ENCODE measurements around the gene FMO2.
"Not testable (repeated sequence)": the region's sequence is repeated elsewhere in the genome, so short reads cannot be mapped to it uniquely, and the experiment has no call there.

The FMO2 gene

GRCh38 chr1:171220081-171220420 is 35.0 kb downstream of the FMO2 start:
- DNase-seq = no peak
- Mint-ChIP-seq H3K4me3 (no peak overlapping the region), H3K27me3 (no peaks in the 10 kb centered on the region), H3K36me3 (no peaks in the 10 kb centered on the region), H3K4me1 (peaks cover 2% of the 10 kb centered on the region), H3K9me3 (no peaks in the 10 kb centered on the region), H3K27ac (no peak overlapping the region)
- CTCF ChIA-PET = no interaction called here

- H3K9me3 Mint-ChIP-seq = no peaks in the 10 kb centered on the region
- CTCF ChIA-PET = no interaction called here
- DNase-seq = no peak
- no peak overlapping the region for H3K27ac Mint-ChIP-seq
- H3K27me3 Mint-ChIP-seq = no peaks in the 10 kb centered on the region
- peaks cover 2% of the 10 kb centered on the region for H3K4me1 Mint-ChIP-seq
- no peaks in the 10 kb centered on the region for H3K36me3 Mint-ChIP-seq
- no peak overlapping the region for H3K4me3 Mint-ChIP-seq
Measured at GRCh38 chr1:171220581-171221054, 35.5 kb downstream of the FMO2 start.

- Mint-ChIP-seq H3K4me1 (peaks cover 2% of the 10 kb centered on the region), H3K4me3 (no peak overlapping the region), H3K9me3 (no peaks in the 10 kb centered on the region), H3K27me3 (no peaks in the 10 kb centered on the region), H3K36me3 (no peaks in the 10 kb centered on the region), H3K27ac (no peak overlapping the region)
- CTCF ChIA-PET = interaction anchor here (1.7 kb wide), 1 partner anchor 91 kb away, joined by 6 read pairs; the partner anchor contains the start of gene FMO4
- DNase-seq = no peak
Measured at GRCh38 chr1:171221665-171222591, 36.8 kb downstream of the FMO2 start.

- DNase-seq = no peak
- Mint-ChIP-seq H3K27ac (no peak overlapping the region), H3K4me3 (no peak overlapping the region), H3K36me3 (no peaks in the 10 kb centered on the region), H3K9me3 (no peaks in the 10 kb centered on the region), H3K27me3 (no peaks in the 10 kb centered on the region), H3K4me1 (peaks cover 2% of the 10 kb centered on the region)
- CTCF ChIA-PET = interaction anchor here (1.7 kb wide), 1 partner anchor 90 kb away, joined by 6 read pairs; the partner anchor contains the start of gene FMO4
Measured at GRCh38 chr1:171222936-171223335, 37.8 kb downstream of the FMO2 start.

- CTCF ChIA-PET, H3K4me1 Mint-ChIP-seq, H3K9me3 Mint-ChIP-seq, H3K27ac Mint-ChIP-seq, DNase-seq, H3K4me3 Mint-ChIP-seq, H3K27me3 Mint-ChIP-seq, H3K36me3 Mint-ChIP-seq: not testable (repeated sequence)
Measured at GRCh38 chr1:171224257-171224656, 39.2 kb downstream of the FMO2 start.

- peaks cover 4% of the 10 kb centered on the region for H3K27me3 Mint-ChIP-seq
- CTCF ChIA-PET = interaction anchor here (0.9 to 1.8 kb wide), 8 partner anchors 12 to 537 kb away, joined by 3 to 11 read pairs (median 4); partner anchors contain the start of gene FMO4
Measured at GRCh38 chr1:171226747-171227370, 41.8 kb downstream of the FMO2 start.

GRCh38 chr1:171231326-171231725 is 46.2 kb downstream of the FMO2 start:
- no peaks in the 10 kb centered on the region for H3K9me3 Mint-ChIP-seq
- no peaks in the 10 kb centered on the region for H3K36me3 Mint-ChIP-seq
- no peak overlapping the region for H3K4me3 Mint-ChIP-seq
- H3K27me3 Mint-ChIP-seq = peaks cover 4% of the 10 kb centered on the region
- H3K27ac Mint-ChIP-seq = no peak overlapping the region
- DNase-seq = no peak
- CTCF ChIA-PET = interaction anchor here (1.6 kb wide), 1 partner anchor 82 kb away, joined by 4 read pairs; the partner anchor contains the start of gene FMO4
- H3K4me1 Mint-ChIP-seq = no peaks in the 10 kb centered on the region

More at GRCh38 chr1:171226747-171227370, 41.8 kb downstream of the FMO2 start:
- Mint-ChIP-seq H3K36me3 (no peaks in the 10 kb centered on the region), H3K4me1 (peaks cover under 1% of the 10 kb centered on the region), H3K4me3 (no peak overlapping the region), H3K27ac (no peak overlapping the region), H3K9me3 (no peaks in the 10 kb centered on the region)
- no peak for DNase-seq

GRCh38 chr1:171233183-171233582 is 48.1 kb downstream of the FMO2 start:
- CTCF ChIA-PET = interaction anchor here (0.6 to 1.6 kb wide), 2 partner anchors 12 to 19 kb away, joined by 3 to 4 read pairs; no protein-coding TSS in a partner anchor
- no peaks in the 10 kb centered on the region for H3K4me1 Mint-ChIP-seq
- DNase-seq = no peak
- H3K9me3 Mint-ChIP-seq = no peaks in the 10 kb centered on the region
- no peak overlapping the region for H3K27ac Mint-ChIP-seq
- no peak overlapping the region for H3K4me3 Mint-ChIP-seq
- no peaks in the 10 kb centered on the region for H3K36me3 Mint-ChIP-seq
- peaks cover 15% of the 10 kb centered on the region for H3K27me3 Mint-ChIP-seq

- H3K36me3 Mint-ChIP-seq, H3K9me3 Mint-ChIP-seq, CTCF ChIA-PET, H3K4me1 Mint-ChIP-seq, H3K27ac Mint-ChIP-seq, DNase-seq, H3K4me3 Mint-ChIP-seq: not testable (repeated sequence)
- peaks cover 26% of the 10 kb centered on the region for H3K27me3 Mint-ChIP-seq
Measured at GRCh38 chr1:171236231-171236630, 51.1 kb downstream of the FMO2 start.

- no peak overlapping the region for H3K27ac Mint-ChIP-seq
- H3K36me3 Mint-ChIP-seq = no peaks in the 10 kb centered on the region
- CTCF ChIA-PET = interaction anchor here (8.0 kb wide), 1 partner anchor 69 kb away, joined by 74 read pairs; the partner anchor contains the start of gene FMO4
- no peaks in the 10 kb centered on the region for H3K4me1 Mint-ChIP-seq
- peaks cover 23% of the 10 kb centered on the region for H3K27me3 Mint-ChIP-seq
- H3K9me3 Mint-ChIP-seq = peaks cover 6% of the 10 kb centered on the region
- no peak overlapping the region for H3K4me3 Mint-ChIP-seq
- DNase-seq = no peak
Measured at GRCh38 chr1:171243878-171244277, 58.8 kb downstream of the FMO2 start.

- no peak for DNase-seq
- H3K4me1 Mint-ChIP-seq = no peaks in the 10 kb centered on the region
- CTCF ChIA-PET = interaction anchor here (0.8 to 8.0 kb wide), 10 partner anchors 9 to 388 kb away, joined by 3 to 74 read pairs (median 3); partner anchors contain the start of gene FMO4
- no peak overlapping the region for H3K27ac Mint-ChIP-seq
- no peaks in the 10 kb centered on the region for H3K36me3 Mint-ChIP-seq
- H3K27me3 Mint-ChIP-seq = peaks cover 28% of the 10 kb centered on the region
- H3K9me3 Mint-ChIP-seq = no peaks in the 10 kb centered on the region
- H3K4me3 Mint-ChIP-seq = no peak overlapping the region
Measured at GRCh38 chr1:171245458-171246064, 60.5 kb downstream of the FMO2 start.

GRCh38 chr1:171247501-171247900 is 62.4 kb downstream of the FMO2 start:
- CTCF ChIA-PET = interaction anchor here (8.0 kb wide), 1 partner anchor 65 kb away, joined by 74 read pairs; the partner anchor contains the start of gene FMO4
- H3K27ac Mint-ChIP-seq = no peak overlapping the region
- peaks cover 9% of the 10 kb centered on the region for H3K4me1 Mint-ChIP-seq
- no peaks in the 10 kb centered on the region for H3K9me3 Mint-ChIP-seq
- no peaks in the 10 kb centered on the region for H3K36me3 Mint-ChIP-seq
- H3K4me3 Mint-ChIP-seq = no peak overlapping the region
- DNase-seq = no peak
- peaks cover 38% of the 10 kb centered on the region for H3K27me3 Mint-ChIP-seq

GRCh38 chr1:171248302-171248701 is 63.2 kb downstream of the FMO2 start, which contains the start of gene FMO1:
Gene FMO1, plus strand, starts transcription at chr1:171248494. Its CDS starts 9,594 bp downstream, at chr1:171258088.
- no peak within 1 kb of the TSS for H3K4me3 Mint-ChIP-seq
- peaks cover 15% of the 10 kb centered on the region for H3K4me1 Mint-ChIP-seq
- H3K36me3 Mint-ChIP-seq = no peaks in the 10 kb centered on the region
- H3K27ac Mint-ChIP-seq = no peak within 1 kb of the TSS
- H3K27me3 Mint-ChIP-seq = peaks cover 46% of the 10 kb centered on the region
- no peaks in the 10 kb centered on the region for H3K9me3 Mint-ChIP-seq
- CTCF ChIA-PET = interaction anchor here (8.0 kb wide), 1 partner anchor 65 kb away, joined by 74 read pairs; the partner anchor contains the start of gene FMO4
- DNase-seq = no peak

GRCh38 chr1:171248841-171249240 is 63.7 kb downstream of the FMO2 start:
- Mint-ChIP-seq H3K9me3 (no peaks in the 10 kb centered on the region), H3K4me3 (no peak overlapping the region), H3K27me3 (peaks cover 47% of the 10 kb centered on the region), H3K4me1 (peaks cover 15% of the 10 kb centered on the region), H3K27ac (no peak overlapping the region), H3K36me3 (no peaks in the 10 kb centered on the region)
- DNase-seq = no peak
- CTCF ChIA-PET = interaction anchor here (8.0 kb wide), 1 partner anchor 64 kb away, joined by 74 read pairs; the partner anchor contains the start of gene FMO4
